Neuron (in vitro differentiated cells): Measurements from ENCODE around the gene CLEC2A.
A peak's percentile ranks its signal among the peaks of the same experiment; 100 is the strongest.
"Not testable (repeated sequence)": the region's sequence is repeated elsewhere in the genome, so short reads cannot be mapped to it uniquely, and the experiment has no call there.

Experiments
- H2AFZ ChIP-seq: one replicate; pipeline ENCODE4 v1.6.1; 2013; ENCODE audit warnings: low read depth, mild to moderate bottlenecking, inconsistent platforms, low read length, moderate library complexity
- H3K27me3 ChIP-seq: one replicate; pipeline ENCODE4 v1.6.1; 2013; ENCODE audit warnings: low read length; ENCODE audit not compliant: insufficient read depth
- H3K36me3 ChIP-seq: one replicate; pipeline ENCODE4 v1.6.1; 2013; ENCODE audit warnings: low read length; ENCODE audit not compliant: insufficient read depth
- H3K4me1 ChIP-seq: one replicate; pipeline ENCODE4 v1.6.1; 2013; ENCODE audit warnings: low read length; ENCODE audit not compliant: insufficient read depth
- H3K4me3 ChIP-seq: 2 replicates; pipeline ENCODE4 v1.5.1; 2013; ENCODE audit warnings: mild to moderate bottlenecking, low read length, moderate library complexity
- H3K9me3 ChIP-seq: one replicate; pipeline ENCODE4 v1.6.1; 2013; ENCODE audit warnings: low read length

CLEC2A gene

DNA sequence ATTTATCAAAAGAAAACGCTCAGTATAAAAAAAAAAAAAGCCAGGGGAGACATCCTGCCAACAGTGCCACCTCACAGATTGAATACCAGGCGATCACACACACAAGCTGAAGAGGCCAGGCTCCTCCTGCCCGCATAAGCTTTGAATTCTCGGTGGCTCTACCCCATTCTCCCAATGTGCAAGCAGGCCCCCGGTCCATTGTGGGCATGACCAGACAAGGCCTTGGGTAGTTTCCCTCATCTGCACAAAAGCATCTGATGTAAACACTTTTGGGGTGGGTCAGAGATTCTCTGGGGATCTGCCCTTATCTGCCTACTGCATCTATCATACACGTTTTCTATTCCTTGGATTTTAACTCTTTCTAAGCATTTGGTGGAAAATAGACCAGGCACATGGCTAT lies 34.6 kb downstream of the CLEC2A start:
- Histone ChIP-seq H3K4me3 (no peak overlapping the region), H3K27me3 (no peaks in the 10 kb centered on the region), H2AFZ (no peak overlapping the region), H3K9me3 (peaks cover under 1% of the 10 kb centered on the region), H3K36me3 (no peaks in the 10 kb centered on the region), H3K4me1 (no peaks in the 10 kb centered on the region)

- Histone ChIP-seq H2AFZ (no peak overlapping the region), H3K27me3 (no peaks in the 10 kb centered on the region), H3K36me3 (no peaks in the 10 kb centered on the region), H3K4me1 (no peaks in the 10 kb centered on the region), H3K4me3 (no peak overlapping the region), H3K9me3 (no peaks in the 10 kb centered on the region)
Observed at GRCh38 chr12:9895215-9895971, 36.8 kb downstream of the CLEC2A start.

- H2AFZ ChIP-seq: no peak overlapping the region
- no peaks in the 10 kb centered on the region for H3K27me3 ChIP-seq
- H3K9me3 ChIP-seq: no peaks in the 10 kb centered on the region
- no peak overlapping the region for H3K4me3 ChIP-seq
- no peaks in the 10 kb centered on the region for H3K36me3 ChIP-seq
- H3K4me1 ChIP-seq: no peaks in the 10 kb centered on the region
Observed at GRCh38 chr12:9888665-9889273, 43.4 kb downstream of the CLEC2A start.

DNA sequence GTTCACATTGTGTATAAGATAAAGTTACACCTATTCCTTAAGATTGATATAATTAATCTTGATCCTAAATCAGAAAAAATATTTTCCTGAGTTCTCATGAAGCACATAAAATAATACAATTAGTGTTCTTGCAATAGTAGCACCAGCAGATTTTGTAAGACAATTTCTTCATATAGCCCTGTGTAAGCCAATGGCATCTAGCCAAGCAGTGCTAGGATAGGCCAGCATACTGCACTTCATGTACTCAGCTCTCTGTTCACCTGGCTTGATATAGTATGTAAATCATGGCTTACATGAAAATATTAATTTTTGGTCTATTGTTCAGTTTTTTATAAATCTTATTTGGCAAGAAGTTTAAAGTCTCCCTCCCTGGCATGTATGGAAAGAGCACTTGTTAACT lies 49.0 kb downstream of the CLEC2A start:
- no peak overlapping the region for H3K4me3 ChIP-seq
- no peaks in the 10 kb centered on the region for H3K4me1 ChIP-seq
- H2AFZ ChIP-seq: no peak overlapping the region
- H3K27me3 ChIP-seq: no peaks in the 10 kb centered on the region
- H3K36me3 ChIP-seq: no peaks in the 10 kb centered on the region
- H3K9me3 ChIP-seq: no peaks in the 10 kb centered on the region

DNA sequence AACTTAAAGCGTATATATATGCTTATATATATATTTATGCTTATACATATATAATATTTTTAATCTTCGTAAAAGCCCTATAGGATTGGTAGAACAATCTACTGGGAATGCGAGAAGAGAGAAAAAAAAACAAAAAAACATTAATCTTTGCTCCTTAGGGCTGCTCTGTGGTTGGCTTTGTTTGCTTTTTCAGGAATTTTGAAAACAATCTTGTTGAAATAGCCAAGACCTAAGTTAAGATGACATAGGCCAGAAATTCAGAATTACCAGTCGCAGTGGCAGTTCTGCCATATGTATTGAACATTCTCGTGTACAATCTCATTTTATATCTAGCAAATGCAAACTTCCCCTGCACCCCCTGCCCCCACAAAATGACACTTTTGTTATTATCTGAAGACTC lies 50.2 kb downstream of the CLEC2A start:
- Histone ChIP-seq H3K27me3 (no peaks in the 10 kb centered on the region), H3K4me1 (no peaks in the 10 kb centered on the region), H2AFZ (no peak overlapping the region), H3K36me3 (no peaks in the 10 kb centered on the region), H3K9me3 (no peaks in the 10 kb centered on the region), H3K4me3 (no peak overlapping the region)

DNA sequence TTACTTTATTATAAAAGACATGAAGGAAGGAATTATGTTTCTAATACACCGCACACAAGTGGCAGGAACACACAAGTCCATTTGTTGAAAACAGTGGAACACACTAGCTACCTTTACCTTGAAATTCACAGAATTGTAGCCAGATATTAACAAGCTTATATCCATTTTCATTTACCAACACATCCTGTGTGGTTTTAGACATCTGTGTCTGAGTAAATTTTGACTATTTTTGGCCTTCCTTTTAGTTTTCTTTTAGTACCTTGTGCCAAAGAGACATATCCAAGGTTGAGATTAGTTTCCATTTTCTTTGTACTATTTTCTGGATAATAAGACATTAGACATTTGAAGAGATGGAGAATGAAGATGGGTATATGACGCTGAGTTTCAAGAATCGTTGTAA lies 50.9 kb downstream of the CLEC2A start, which contains the start of gene KLRF2:
TSS of gene KLRF2 (plus strand) at position 244 of the 400 bp plus-strand sequence. CDS start at position 351, 107 bp downstream.
- no peaks in the 10 kb centered on the region for H3K36me3 ChIP-seq
- no peaks in the 10 kb centered on the region for H3K27me3 ChIP-seq
- H3K4me3 ChIP-seq: no peak within 1 kb of the TSS
- H3K9me3 ChIP-seq: no peaks in the 10 kb centered on the region
- H2AFZ ChIP-seq: no peak within 1 kb of the TSS
- no peaks in the 10 kb centered on the region for H3K4me1 ChIP-seq

DNA sequence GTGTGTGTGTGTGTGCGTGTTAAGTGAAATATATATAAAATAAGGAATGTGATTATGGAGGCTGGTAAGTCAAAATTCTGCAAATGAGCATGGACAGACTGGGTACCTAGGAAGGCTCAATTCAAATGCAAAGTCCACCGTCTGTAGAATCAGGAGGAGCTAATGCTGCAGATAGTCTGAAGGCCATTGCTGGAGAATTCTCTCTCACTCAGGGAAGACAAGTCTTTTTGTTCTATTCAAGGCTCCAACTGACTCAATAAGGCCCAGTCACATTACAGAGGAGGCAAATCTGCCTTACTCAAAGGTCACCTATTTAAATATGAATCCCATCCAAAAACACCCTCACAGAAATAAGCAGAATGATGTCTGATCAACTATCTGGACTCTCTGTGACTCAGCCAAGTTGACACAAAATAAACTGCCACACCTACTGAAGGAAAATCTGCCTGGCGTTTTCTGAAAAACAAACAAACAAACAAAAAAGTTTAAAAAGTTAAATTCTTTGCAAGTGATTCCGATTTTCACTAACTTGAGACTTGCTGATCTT lies 51.6 kb downstream of the CLEC2A start:
- Histone ChIP-seq H3K36me3 (no peaks in the 10 kb centered on the region), H3K27me3 (no peaks in the 10 kb centered on the region), H2AFZ (no peak overlapping the region), H3K4me3 (no peak overlapping the region), H3K4me1 (no peaks in the 10 kb centered on the region), H3K9me3 (no peaks in the 10 kb centered on the region)

DNA sequence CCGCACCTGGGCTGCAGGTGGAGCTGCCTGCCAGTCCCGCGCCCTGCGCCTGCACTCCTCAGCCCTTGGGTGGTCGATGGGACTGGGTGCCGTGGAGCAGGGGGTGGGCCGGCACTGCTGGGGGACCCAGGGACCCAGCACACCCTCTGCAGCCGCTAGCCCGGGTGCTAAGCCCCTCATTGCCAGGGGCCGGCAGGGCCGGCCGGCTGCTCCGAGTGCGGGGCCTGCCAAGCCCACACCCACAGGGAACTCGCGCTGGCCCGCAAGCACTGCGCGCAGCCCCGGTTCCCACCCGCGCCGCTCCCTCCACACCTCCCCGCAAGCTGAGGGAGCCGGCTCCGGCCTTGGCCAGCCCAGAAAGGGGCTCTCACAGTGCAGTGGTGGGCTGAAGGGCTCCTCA lies 56.0 kb downstream of the CLEC2A start:
- not testable (repeated sequence) for H3K9me3 ChIP-seq, H3K27me3 ChIP-seq, H3K4me3 ChIP-seq, H3K4me1 ChIP-seq, H2AFZ ChIP-seq, H3K36me3 ChIP-seq

GRCh38 chr12:9872742-9873141 lies 59.4 kb downstream of the CLEC2A start:
- H3K9me3 ChIP-seq: no peaks in the 10 kb centered on the region
- no peaks in the 10 kb centered on the region for H3K36me3 ChIP-seq
- no peak overlapping the region for H3K4me3 ChIP-seq
- H2AFZ ChIP-seq: no peak overlapping the region
- H3K27me3 ChIP-seq: no peaks in the 10 kb centered on the region
- H3K4me1 ChIP-seq: no peaks in the 10 kb centered on the region

DNA sequence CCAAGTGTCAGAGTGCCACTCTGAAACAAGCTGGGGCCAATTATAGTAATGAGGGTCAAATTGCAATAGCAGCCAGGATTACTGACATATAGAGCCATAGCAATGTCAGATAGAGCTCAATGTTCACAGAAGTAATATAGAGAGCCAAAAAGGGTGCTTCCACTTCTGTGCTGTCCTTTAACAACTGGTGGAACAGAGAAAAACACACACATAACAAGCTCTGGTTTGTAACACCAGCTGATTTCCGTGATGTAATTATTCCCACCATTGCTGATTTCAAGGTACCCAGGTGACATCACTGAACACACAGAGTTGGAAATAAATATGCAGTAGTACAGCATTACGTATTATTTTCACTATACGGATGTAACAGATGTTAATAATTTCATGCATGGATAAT lies 60.0 kb downstream of the CLEC2A start:
- Histone ChIP-seq H2AFZ (no peak overlapping the region), H3K36me3 (no peaks in the 10 kb centered on the region), H3K4me1 (no peaks in the 10 kb centered on the region), H3K9me3 (no peaks in the 10 kb centered on the region), H3K27me3 (no peaks in the 10 kb centered on the region), H3K4me3 (no peak overlapping the region)

DNA sequence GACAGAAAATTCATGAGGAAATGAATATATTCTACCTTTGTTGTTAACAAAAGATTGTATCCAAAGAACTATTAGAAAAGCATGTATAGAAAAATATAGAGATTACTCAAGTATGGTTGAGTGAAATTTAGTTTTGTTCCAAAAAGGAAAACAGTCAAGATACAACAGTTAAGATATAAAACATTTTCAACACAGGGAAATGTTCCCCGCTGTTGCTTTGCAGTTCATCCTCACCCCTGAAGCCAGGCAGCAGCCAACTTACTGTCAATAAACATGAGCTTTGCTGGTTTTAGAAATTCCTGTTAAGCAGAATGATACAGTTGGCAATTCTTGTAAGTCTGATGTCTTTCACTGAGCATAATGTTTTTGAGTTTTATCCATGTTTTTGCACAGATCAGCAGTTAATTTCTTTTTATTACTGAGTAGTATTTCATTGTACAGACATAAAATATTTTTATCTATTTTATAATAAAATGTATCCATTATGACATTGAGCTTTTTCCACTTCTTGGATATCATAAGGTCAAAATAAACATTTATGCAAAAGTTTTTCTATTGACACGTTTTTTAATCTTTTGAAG lies 61.8 kb downstream of the CLEC2A start:
- no peaks in the 10 kb centered on the region for H3K36me3 ChIP-seq
- H3K9me3 ChIP-seq: no peaks in the 10 kb centered on the region
- H2AFZ ChIP-seq: peak overlapping the region; percentile 86
- H3K4me3 ChIP-seq: no peak overlapping the region
- H3K4me1 ChIP-seq: no peaks in the 10 kb centered on the region
- no peaks in the 10 kb centered on the region for H3K27me3 ChIP-seq

- H3K4me1 ChIP-seq: no peaks in the 10 kb centered on the region
- H3K4me3 ChIP-seq: peak within 1 kb of the TSS; percentile 18
- no peaks in the 10 kb centered on the region for H3K36me3 ChIP-seq
- H3K9me3 ChIP-seq: no peaks in the 10 kb centered on the region
- H3K27me3 ChIP-seq: no peaks in the 10 kb centered on the region
- H2AFZ ChIP-seq: peak within 1 kb of the TSS; percentile 86
Observed at GRCh38 chr12:9869307-9870161, 62.6 kb downstream of the CLEC2A start, which contains the start of gene CLEC2B. Gene CLEC2B (minus strand): TSS chr12:9869354.

- no peaks in the 10 kb centered on the region for H3K27me3 ChIP-seq
- no peaks in the 10 kb centered on the region for H3K36me3 ChIP-seq
- H3K4me1 ChIP-seq: no peaks in the 10 kb centered on the region
- no peak overlapping the region for H2AFZ ChIP-seq
- H3K9me3 ChIP-seq: no peaks in the 10 kb centered on the region
- H3K4me3 ChIP-seq: no peak overlapping the region
Observed at GRCh38 chr12:9868951-9869306, 63.2 kb downstream of the CLEC2A start.
